ENCODE measurements around the gene BBS12. TPM values are rescaled to one million over a fixed set of nuclear protein-coding genes. Genes with fewer than 3 reads are reported as not detected.

Gene BBS12
- total RNA-seq, result 2.9 and 3.4 TPM in 2 replicates
- 2.8 TPM for total RNA-seq (2013)
- 0.25 and 0.27 TPM in 2 replicates for polyA plus RNA-seq
- polyA minus RNA-seq, result 0.77 and 0.78 TPM in 2 replicates

DNA sequence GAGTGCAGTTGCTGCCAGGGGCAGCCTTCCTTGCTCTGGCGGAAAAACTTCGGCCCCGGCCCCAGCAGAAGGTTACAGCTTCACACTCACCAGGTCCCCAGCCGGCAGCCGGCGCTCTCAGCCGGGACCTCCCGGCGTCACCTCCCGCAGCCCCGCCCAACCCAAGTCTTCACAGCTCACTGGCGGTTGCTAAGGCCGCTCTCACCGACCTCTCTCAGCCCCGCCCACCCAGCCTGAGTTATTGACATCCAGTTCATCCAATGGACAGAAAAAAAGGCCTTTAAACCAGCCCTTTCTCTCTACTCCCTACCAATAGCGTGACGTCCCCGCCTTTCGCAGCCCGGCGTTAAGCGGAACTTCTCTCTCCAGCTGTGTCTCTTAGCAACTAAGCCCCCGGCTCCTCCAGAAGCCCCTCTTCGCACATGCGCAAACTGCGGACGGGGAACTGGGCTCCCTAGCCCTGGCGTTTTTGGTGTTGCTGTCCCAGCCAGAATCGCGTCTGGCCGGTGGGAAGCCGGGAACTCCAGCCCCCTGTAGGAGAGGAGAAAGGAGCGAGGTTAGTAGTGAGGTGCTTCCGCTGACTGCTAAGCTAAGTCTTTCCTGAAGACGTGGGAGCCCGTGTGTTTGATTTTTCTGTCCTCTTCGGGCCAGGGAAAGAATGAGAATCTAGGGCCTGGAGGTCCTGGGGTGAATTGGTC is at the start of gene BBS12:
Gene BBS12 (plus strand): TSS at position 376 of the 698 bp plus-strand sequence. CDS start 9,189 bp downstream, outside the sequence.
- Histone ChIP-seq H3K9me3 (ENCODE audit: control extremely low read depth in 1 of 3, control insufficient read depth in 2 of 3, insufficient read depth in 1 of 3, low read length in 2 of 3) (no peaks in the 10 kb centered on the region), H3K79me2 (ENCODE audit: control insufficient read depth, insufficient read depth, low read length) (no peaks in the 10 kb centered on the region), H3K27me3 (replicated peaks in 1 of 4; ENCODE audit: control extremely low read depth in 1 of 4, control insufficient read depth in 3 of 4, insufficient read depth in 4 of 4, low read length in 3 of 4) (no peaks in the 10 kb centered on the region), H4K20me1 (ENCODE audit: control insufficient read depth, insufficient read depth, low read length, poor library complexity, severe bottlenecking) (no peaks in the 10 kb centered on the region), H3K4me1 (ENCODE audit: control insufficient read depth in 2 of 2, insufficient read depth in 2 of 2, low read length in 2 of 2) (peaks cover 13 to 17% of the 10 kb centered on the region in 2 donors), H3K9ac (ENCODE audit: low read length) (peak within 1 kb of the TSS; percentile 84), H2AFZ (ENCODE audit: insufficient read depth, low read depth, low read length, poor library complexity, severe bottlenecking) (peak within 1 kb of the TSS; percentile 82), H3K36me3 (replicated peaks in 1 of 2; ENCODE audit: control extremely low read depth in 1 of 2, control insufficient read depth in 1 of 2, extremely low read depth in 1 of 2, insufficient read depth in 2 of 2, low read length in 1 of 2) (no peaks in the 10 kb centered on the region), H3K4me3 (ENCODE audit: control extremely low read depth in 1 of 5, extremely low read depth in 1 of 5, insufficient read depth in 1 of 5, low read depth in 2 of 5, low read length in 4 of 5) (peak within 1 kb of the TSS; percentile 71 to 97 (median 84)), H3K4me2 (replicated peaks; ENCODE audit: low read depth, low read length, poor library complexity, severe bottlenecking) (peak within 1 kb of the TSS; percentile 77), H3K27ac (ENCODE audit: low read length in 2 of 2) (peak within 1 kb of the TSS; percentile 87 to 92)
- POLR2A ChIA-PET, result interaction anchor here (0.8 to 0.9 kb wide), 2 partner anchors 11 to 190 kb away, joined by 3 to 4 read pairs; partner anchors contain the start of gene NUDT6
- DNase-seq (peak; percentile 100), ATAC-seq (ENCODE audit: low read depth) (peak; percentile 97)
- Mint-ChIP-seq H3K9me3 (ENCODE audit: insufficient read depth) (no peaks in the 10 kb centered on the region), H3K27ac (peak within 1 kb of the TSS; percentile 97), H3K27me3 (no peaks in the 10 kb centered on the region), H3K4me3 (peak within 1 kb of the TSS; percentile 95), H3K4me1 (peaks cover 15% of the 10 kb centered on the region)
- WGBS (ENCODE audit: insufficient coverage), result under 1% methylated on average over 36 of the region's 37 CpGs
- TF ChIP-seq EZH2 (IDR thresholded peaks at IDR 0.05; ENCODE audit: borderline replicate concordance, insufficient read depth, low read depth, low read length, poor library complexity, severe bottlenecking), result no peak
- TF ChIP-seq, protein P1, sequence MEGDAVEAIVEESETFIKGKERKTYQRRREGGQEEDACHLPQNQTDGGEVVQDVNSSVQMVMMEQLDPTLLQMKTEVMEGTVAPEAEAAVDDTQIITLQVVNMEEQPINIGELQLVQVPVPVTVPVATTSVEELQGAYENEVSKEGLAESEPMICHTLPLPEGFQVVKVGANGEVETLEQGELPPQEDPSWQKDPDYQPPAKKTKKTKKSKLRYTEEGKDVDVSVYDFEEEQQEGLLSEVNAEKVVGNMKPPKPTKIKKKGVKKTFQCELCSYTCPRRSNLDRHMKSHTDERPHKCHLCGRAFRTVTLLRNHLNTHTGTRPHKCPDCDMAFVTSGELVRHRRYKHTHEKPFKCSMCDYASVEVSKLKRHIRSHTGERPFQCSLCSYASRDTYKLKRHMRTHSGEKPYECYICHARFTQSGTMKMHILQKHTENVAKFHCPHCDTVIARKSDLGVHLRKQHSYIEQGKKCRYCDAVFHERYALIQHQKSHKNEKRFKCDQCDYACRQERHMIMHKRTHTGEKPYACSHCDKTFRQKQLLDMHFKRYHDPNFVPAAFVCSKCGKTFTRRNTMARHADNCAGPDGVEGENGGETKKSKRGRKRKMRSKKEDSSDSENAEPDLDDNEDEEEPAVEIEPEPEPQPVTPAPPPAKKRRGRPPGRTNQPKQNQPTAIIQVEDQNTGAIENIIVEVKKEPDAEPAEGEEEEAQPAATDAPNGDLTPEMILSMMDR (IDR thresholded peaks at IDR 0.05), result no peak
- intact Hi-C loops (cut with micrococcal nuclease), result loop anchor here (1.0 to 5.0 kb wide), 8 partner anchors 16 to 930 kb away; partner anchors contain the start of genes BBS7, BLTP1, EXOSC9 and FGF2
- CTCF ChIA-PET, result interaction anchor here (0.6 to 2.8 kb wide), 12 partner anchors 9 to 832 kb away, joined by 3 to 21 read pairs (median 4); partner anchors contain the start of gene NUDT6

DNA sequence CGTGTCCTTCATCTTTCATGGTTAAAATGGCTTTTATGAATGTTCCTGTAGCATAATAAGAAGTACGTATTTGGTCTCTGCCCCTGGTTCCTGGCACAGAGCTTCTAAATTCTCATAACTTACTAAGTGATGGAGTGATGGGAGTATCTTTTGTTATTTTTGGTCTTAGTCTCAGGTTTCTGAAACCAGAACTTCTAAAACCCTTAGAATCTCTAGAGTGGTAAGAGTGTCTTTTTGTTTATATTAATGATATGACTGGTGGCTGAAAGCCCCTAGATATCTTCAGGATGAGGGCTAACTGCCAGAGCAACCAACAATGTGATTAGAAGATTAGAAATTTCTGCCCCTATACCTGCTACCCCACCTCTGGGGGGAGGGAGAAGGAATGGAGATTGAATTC is 45.8 kb upstream of the BBS12 start:
- WGBS (ENCODE audit: insufficient coverage), result no CpG with 5 or more reads among the region's 2 CpGs
- intact Hi-C loops (cut with micrococcal nuclease), result no loop called here
- no peak for ATAC-seq (ENCODE audit: low read depth)

More for the DNA sequence above, 45.8 kb upstream of the BBS12 start:
- H3K9me3 ChIP-seq (ENCODE audit: control extremely low read depth in 1 of 3, control insufficient read depth in 2 of 3, insufficient read depth in 1 of 3, low read length in 2 of 3), result peaks cover 0 to 5% (median 0%) of the 10 kb centered on the region in 3 donors
- H3K27me3 Mint-ChIP-seq, result peaks cover 12% of the 10 kb centered on the region
- no peak overlapping the region for H3K9ac ChIP-seq (ENCODE audit: low read length)
- peaks cover 0 to 5% (median 1%) of the 10 kb centered on the region in 4 experiments for H3K27me3 ChIP-seq (replicated peaks in 1 of 4; ENCODE audit: control extremely low read depth in 1 of 4, control insufficient read depth in 3 of 4, insufficient read depth in 4 of 4, low read length in 3 of 4)
- no peak overlapping the region for H3K27ac ChIP-seq (ENCODE audit: low read length in 2 of 2)
- no peak overlapping the region for H3K4me3 ChIP-seq (ENCODE audit: control extremely low read depth in 1 of 5, extremely low read depth in 1 of 5, insufficient read depth in 1 of 5, low read depth in 2 of 5, low read length in 4 of 5)
- CTCF ChIA-PET, result no interaction called here
- H3K4me2 ChIP-seq (replicated peaks; ENCODE audit: low read depth, low read length, poor library complexity, severe bottlenecking), result no peak overlapping the region
- H3K36me3 ChIP-seq (replicated peaks in 1 of 2; ENCODE audit: control extremely low read depth in 1 of 2, control insufficient read depth in 1 of 2, extremely low read depth in 1 of 2, insufficient read depth in 2 of 2, low read length in 1 of 2), result no peaks in the 10 kb centered on the region
- POLR2A ChIA-PET, result no interaction called here
- H3K4me3 Mint-ChIP-seq, result no peak overlapping the region
- H2AFZ ChIP-seq (ENCODE audit: insufficient read depth, low read depth, low read length, poor library complexity, severe bottlenecking), result no peak overlapping the region
- no peaks in the 10 kb centered on the region for H3K9me3 Mint-ChIP-seq (ENCODE audit: insufficient read depth)
- no peaks in the 10 kb centered on the region for H3K4me1 ChIP-seq (ENCODE audit: control insufficient read depth in 2 of 2, insufficient read depth in 2 of 2, low read length in 2 of 2)
- no peak for DNase-seq
- TF ChIP-seq EZH2 (IDR thresholded peaks at IDR 0.05; ENCODE audit: borderline replicate concordance, insufficient read depth, low read depth, low read length, poor library complexity, severe bottlenecking), result no peak
- TF ChIP-seq, protein P1 (IDR thresholded peaks at IDR 0.05), result no peak
- no peaks in the 10 kb centered on the region for H3K79me2 ChIP-seq (ENCODE audit: control insufficient read depth, insufficient read depth, low read length)
- H3K27ac Mint-ChIP-seq, result no peak overlapping the region
- H4K20me1 ChIP-seq (ENCODE audit: control insufficient read depth, insufficient read depth, low read length, poor library complexity, severe bottlenecking), result no peaks in the 10 kb centered on the region
- no peaks in the 10 kb centered on the region for H3K4me1 Mint-ChIP-seq

All from B cell (primary cell).